ENCODE data around the gene KLHL3.

- TF ChIP-seq, protein P1, sequence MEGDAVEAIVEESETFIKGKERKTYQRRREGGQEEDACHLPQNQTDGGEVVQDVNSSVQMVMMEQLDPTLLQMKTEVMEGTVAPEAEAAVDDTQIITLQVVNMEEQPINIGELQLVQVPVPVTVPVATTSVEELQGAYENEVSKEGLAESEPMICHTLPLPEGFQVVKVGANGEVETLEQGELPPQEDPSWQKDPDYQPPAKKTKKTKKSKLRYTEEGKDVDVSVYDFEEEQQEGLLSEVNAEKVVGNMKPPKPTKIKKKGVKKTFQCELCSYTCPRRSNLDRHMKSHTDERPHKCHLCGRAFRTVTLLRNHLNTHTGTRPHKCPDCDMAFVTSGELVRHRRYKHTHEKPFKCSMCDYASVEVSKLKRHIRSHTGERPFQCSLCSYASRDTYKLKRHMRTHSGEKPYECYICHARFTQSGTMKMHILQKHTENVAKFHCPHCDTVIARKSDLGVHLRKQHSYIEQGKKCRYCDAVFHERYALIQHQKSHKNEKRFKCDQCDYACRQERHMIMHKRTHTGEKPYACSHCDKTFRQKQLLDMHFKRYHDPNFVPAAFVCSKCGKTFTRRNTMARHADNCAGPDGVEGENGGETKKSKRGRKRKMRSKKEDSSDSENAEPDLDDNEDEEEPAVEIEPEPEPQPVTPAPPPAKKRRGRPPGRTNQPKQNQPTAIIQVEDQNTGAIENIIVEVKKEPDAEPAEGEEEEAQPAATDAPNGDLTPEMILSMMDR (IDR thresholded peaks at IDR 0.05; ENCODE audit: low read length) = no peak
- TF ChIP-seq EZH2 (IDR thresholded peaks at IDR 0.05; ENCODE audit: borderline replicate concordance, low read length) = no peak
Observed at GRCh38 chr5:137598399-137598798, 137.5 kb downstream of the KLHL3 start.

All from OCI-LY1 (cell line).